Mesothelial cell of epicardium (in vitro differentiated cells): ENCODE data around the gene KCNAB1. TPM values are rescaled to one million over a fixed set of nuclear protein-coding genes. Genes with fewer than 3 reads are reported as not detected.
"Not testable (repeated sequence)": the region's sequence is repeated elsewhere in the genome, so short reads cannot be mapped to it uniquely, and the experiment has no call there.

Experiments used
- DNase-seq, 2 experiments: peaks; one replicate each; pipeline ENCODE4 v3.0.0; 2021; ENCODE audit warnings: low spot score in 2 of 2; ENCODE audit not compliant: unreplicated experiment in 2 of 2
- H3K27ac Mint-ChIP-seq: 2 replicates; pipeline ENCODE4 v1.8.0; 2021; ENCODE audit warnings: mixed read lengths
- H3K27me3 Mint-ChIP-seq: 2 replicates; pipeline ENCODE4 v1.8.0; 2021; ENCODE audit warnings: low read depth, mixed read lengths
- H3K36me3 Mint-ChIP-seq: 2 replicates; pipeline ENCODE4 v1.8.0; 2021; ENCODE audit warnings: mixed read lengths
- H3K4me1 Mint-ChIP-seq: 2 replicates; pipeline ENCODE4 v1.8.0; 2021; ENCODE audit warnings: mixed read lengths
- H3K4me3 Mint-ChIP-seq: 2 replicates; pipeline ENCODE4 v1.8.0; 2021; ENCODE audit warnings: mild to moderate bottlenecking, moderate library complexity, mixed read lengths
- H3K9me3 Mint-ChIP-seq: 2 replicates; pipeline ENCODE4 v1.8.0; 2021; ENCODE audit warnings: mixed read lengths
- CTCF ChIP-seq: fragments of 200-600 bp; sonication (generic); IDR thresholded peaks from one replicate; pipeline ENCODE4 v1.5.0; 2021; ENCODE audit warnings: antibody characterized with exemption; ENCODE audit not compliant: unreplicated experiment
- total RNA-seq: library from RNA; stranded (reverse); gene quantifications from 3 replicates; pipeline ENCODE4 v1.2.1, GENCODE V29; 2021

KCNAB1 gene
- total RNA-seq, 1 donor from 2014 or later, result 3.7 TPM

- Mint-ChIP-seq H3K4me3 (no peak overlapping the region), H3K27ac (no peak overlapping the region), H3K27me3 (peaks cover 52% of the 10 kb centered on the region), H3K4me1 (peaks cover 5% of the 10 kb centered on the region), H3K9me3 (no peaks in the 10 kb centered on the region), H3K36me3 (no peaks in the 10 kb centered on the region)
- TF ChIP-seq CTCF, result no peak
- no peak for DNase-seq
These were observed 12.7 kb downstream of the KCNAB1 start for GRCh38 chr3:156133076-156133475.

- no peaks in the 10 kb centered on the region for H3K9me3 Mint-ChIP-seq
- H3K36me3 Mint-ChIP-seq, result no peaks in the 10 kb centered on the region
- no peak overlapping the region for H3K4me3 Mint-ChIP-seq
- peaks cover 49% of the 10 kb centered on the region for H3K27me3 Mint-ChIP-seq
- TF ChIP-seq CTCF, result no peak
- H3K27ac Mint-ChIP-seq, result no peak overlapping the region
- no peak for DNase-seq
- peaks cover 14% of the 10 kb centered on the region for H3K4me1 Mint-ChIP-seq
These were observed 15.7 kb downstream of the KCNAB1 start for GRCh38 chr3:156135921-156136638.

- not testable (repeated sequence) for H3K36me3 Mint-ChIP-seq, H3K9me3 Mint-ChIP-seq, H3K27ac Mint-ChIP-seq, DNase-seq, H3K4me3 Mint-ChIP-seq
- Mint-ChIP-seq H3K27me3 (peaks cover 42% of the 10 kb centered on the region), H3K4me1 (peaks cover 14% of the 10 kb centered on the region)
These were observed 17.0 kb downstream of the KCNAB1 start for GRCh38 chr3:156137397-156137796.

GRCh38 chr3:156140001-156140595 is 19.7 kb downstream of the KCNAB1 start:
- no peaks in the 10 kb centered on the region for H3K36me3 Mint-ChIP-seq
- H3K4me1 Mint-ChIP-seq, result peaks cover 11% of the 10 kb centered on the region
- no peak overlapping the region for H3K27ac Mint-ChIP-seq
- TF ChIP-seq CTCF, result no peak
- no peak for DNase-seq
- no peak overlapping the region for H3K4me3 Mint-ChIP-seq
- H3K27me3 Mint-ChIP-seq, result peaks cover 42% of the 10 kb centered on the region
- no peaks in the 10 kb centered on the region for H3K9me3 Mint-ChIP-seq

GRCh38 chr3:156142702-156143101 is 22.3 kb downstream of the KCNAB1 start:
- no peak for DNase-seq
- Mint-ChIP-seq H3K4me3 (no peak overlapping the region), H3K9me3 (no peaks in the 10 kb centered on the region), H3K27me3 (peaks cover 34% of the 10 kb centered on the region), H3K36me3 (no peaks in the 10 kb centered on the region), H3K27ac (no peak overlapping the region), H3K4me1 (peaks cover 11% of the 10 kb centered on the region)
- no peak for TF ChIP-seq CTCF

- no peak for DNase-seq
- Mint-ChIP-seq H3K27ac (no peak overlapping the region), H3K4me1 (peaks cover 11% of the 10 kb centered on the region), H3K27me3 (peaks cover 30% of the 10 kb centered on the region), H3K36me3 (no peaks in the 10 kb centered on the region), H3K9me3 (no peaks in the 10 kb centered on the region), H3K4me3 (no peak overlapping the region)
- TF ChIP-seq CTCF, result no peak
These were observed 22.8 kb downstream of the KCNAB1 start for GRCh38 chr3:156143136-156143535.
